ENCODE measurements around the gene NDST1.

The NDST1 gene

DNA sequence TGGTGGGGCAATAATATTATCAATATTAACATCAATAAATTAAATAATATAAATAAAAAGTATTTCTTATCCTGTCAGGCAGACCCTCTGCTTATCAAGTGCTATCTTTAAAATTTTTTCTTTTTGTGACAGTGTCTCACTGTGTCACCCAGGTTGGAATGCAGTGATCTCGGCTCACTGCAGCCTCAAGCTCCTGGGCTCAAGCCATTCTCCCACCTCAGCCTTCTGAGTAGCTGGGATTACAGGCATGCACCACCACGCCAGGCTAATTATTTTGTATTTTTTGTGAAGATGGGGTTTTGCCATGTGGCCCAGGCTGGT is 53.2 kb downstream of the NDST1 start:
- Histone ChIP-seq H3K27ac (ENCODE audit: low read length) (no peak overlapping the region), H3K9ac (ENCODE audit: low read depth, low read length) (no peak overlapping the region), H3K27me3 (ENCODE audit: insufficient read depth, low read length, poor library complexity) (no peaks in the 10 kb centered on the region), H3K36me3 (ENCODE audit: insufficient read depth, low read length) (no peaks in the 10 kb centered on the region), H3K4me2 (ENCODE audit: insufficient read depth, low read length) (no peak overlapping the region), H3K4me1 (ENCODE audit: insufficient read depth, low read length) (no peaks in the 10 kb centered on the region), H3K79me2 (ENCODE audit: insufficient read depth, low read length) (no peaks in the 10 kb centered on the region), H4K20me1 (ENCODE audit: insufficient read depth, low read length) (no peaks in the 10 kb centered on the region), H3K4me3 (ENCODE audit: low read depth in 1 of 2, low read length in 2 of 2) (no peak overlapping the region), H3K9me3 (ENCODE audit: insufficient read depth, low read length, severe bottlenecking) (no peaks in the 10 kb centered on the region), H2AFZ (ENCODE audit: low read depth, low read length) (no peak overlapping the region)
- no peak for TF ChIP-seq EZH2 (IDR thresholded peaks at IDR 0.05; ENCODE audit: borderline replicate concordance, low read depth, low read length, severe bottlenecking)
- TF ChIP-seq, protein P1, sequence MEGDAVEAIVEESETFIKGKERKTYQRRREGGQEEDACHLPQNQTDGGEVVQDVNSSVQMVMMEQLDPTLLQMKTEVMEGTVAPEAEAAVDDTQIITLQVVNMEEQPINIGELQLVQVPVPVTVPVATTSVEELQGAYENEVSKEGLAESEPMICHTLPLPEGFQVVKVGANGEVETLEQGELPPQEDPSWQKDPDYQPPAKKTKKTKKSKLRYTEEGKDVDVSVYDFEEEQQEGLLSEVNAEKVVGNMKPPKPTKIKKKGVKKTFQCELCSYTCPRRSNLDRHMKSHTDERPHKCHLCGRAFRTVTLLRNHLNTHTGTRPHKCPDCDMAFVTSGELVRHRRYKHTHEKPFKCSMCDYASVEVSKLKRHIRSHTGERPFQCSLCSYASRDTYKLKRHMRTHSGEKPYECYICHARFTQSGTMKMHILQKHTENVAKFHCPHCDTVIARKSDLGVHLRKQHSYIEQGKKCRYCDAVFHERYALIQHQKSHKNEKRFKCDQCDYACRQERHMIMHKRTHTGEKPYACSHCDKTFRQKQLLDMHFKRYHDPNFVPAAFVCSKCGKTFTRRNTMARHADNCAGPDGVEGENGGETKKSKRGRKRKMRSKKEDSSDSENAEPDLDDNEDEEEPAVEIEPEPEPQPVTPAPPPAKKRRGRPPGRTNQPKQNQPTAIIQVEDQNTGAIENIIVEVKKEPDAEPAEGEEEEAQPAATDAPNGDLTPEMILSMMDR (IDR thresholded peaks at IDR 0.05; ENCODE audit: borderline replicate concordance, extremely low read depth, low read length, poor library complexity, severe bottlenecking): no peak
- ATAC-seq (ENCODE audit: insufficient read depth, low read depth): peak; percentile 44; the same call in 2 of the 3 replicates
- no peak for DNase-seq

DNA sequence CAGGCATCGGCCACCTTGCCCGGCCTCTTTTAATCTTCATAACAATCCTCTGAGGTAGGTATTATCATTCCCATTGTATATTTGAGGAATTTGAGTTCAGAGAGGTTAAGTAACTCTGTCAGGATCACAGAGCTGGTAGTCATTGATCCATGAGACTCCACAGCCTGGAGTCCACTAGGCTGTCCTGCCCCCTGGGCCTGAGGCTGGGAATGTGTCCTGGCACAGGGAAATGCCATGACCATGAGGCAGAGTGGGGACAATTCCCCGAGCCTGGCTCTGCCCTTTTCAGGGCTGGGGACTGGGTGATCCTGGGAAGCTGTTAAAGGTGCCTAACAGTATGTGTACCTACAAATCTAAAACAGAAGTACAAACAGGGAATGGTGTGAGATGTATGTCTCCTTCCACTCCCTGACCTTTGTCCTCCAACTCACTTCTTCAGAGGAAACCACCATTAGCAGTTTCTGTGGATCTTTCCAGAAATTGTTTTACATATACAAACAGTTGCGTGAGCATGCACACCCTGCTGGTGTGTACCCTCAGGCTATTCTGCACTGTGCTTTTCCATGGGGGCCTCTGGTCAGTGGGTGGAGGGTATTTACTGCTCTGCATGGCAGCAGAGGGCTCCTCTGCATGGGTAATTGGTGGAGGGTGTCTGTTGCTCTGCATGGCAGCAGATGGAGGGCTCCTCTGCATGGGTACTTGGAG is 53.8 kb downstream of the NDST1 start:
- DNase-seq: no peak
- no peak for ATAC-seq (ENCODE audit: insufficient read depth, low read depth)
- H3K9ac ChIP-seq (ENCODE audit: low read depth, low read length): no peak overlapping the region
- H3K27me3 ChIP-seq (ENCODE audit: insufficient read depth, low read length, poor library complexity): no peaks in the 10 kb centered on the region
- no peaks in the 10 kb centered on the region for H3K4me1 ChIP-seq (ENCODE audit: insufficient read depth, low read length)
- no peak overlapping the region for H3K4me2 ChIP-seq (ENCODE audit: insufficient read depth, low read length)
- no peak for TF ChIP-seq EZH2 (IDR thresholded peaks at IDR 0.05; ENCODE audit: borderline replicate concordance, low read depth, low read length, severe bottlenecking)
- TF ChIP-seq, protein P1 (IDR thresholded peaks at IDR 0.05; ENCODE audit: borderline replicate concordance, extremely low read depth, low read length, poor library complexity, severe bottlenecking): no peak
- no peaks in the 10 kb centered on the region for H3K36me3 ChIP-seq (ENCODE audit: insufficient read depth, low read length)
- H3K4me3 ChIP-seq (ENCODE audit: low read depth in 1 of 2, low read length in 2 of 2): no peak overlapping the region
- H3K9me3 ChIP-seq (ENCODE audit: insufficient read depth, low read length, severe bottlenecking): no peaks in the 10 kb centered on the region
- H3K79me2 ChIP-seq (ENCODE audit: insufficient read depth, low read length): no peaks in the 10 kb centered on the region
- no peaks in the 10 kb centered on the region for H4K20me1 ChIP-seq (ENCODE audit: insufficient read depth, low read length)
- H2AFZ ChIP-seq (ENCODE audit: low read depth, low read length): no peak overlapping the region
- H3K27ac ChIP-seq (ENCODE audit: low read length): no peak overlapping the region

DNA sequence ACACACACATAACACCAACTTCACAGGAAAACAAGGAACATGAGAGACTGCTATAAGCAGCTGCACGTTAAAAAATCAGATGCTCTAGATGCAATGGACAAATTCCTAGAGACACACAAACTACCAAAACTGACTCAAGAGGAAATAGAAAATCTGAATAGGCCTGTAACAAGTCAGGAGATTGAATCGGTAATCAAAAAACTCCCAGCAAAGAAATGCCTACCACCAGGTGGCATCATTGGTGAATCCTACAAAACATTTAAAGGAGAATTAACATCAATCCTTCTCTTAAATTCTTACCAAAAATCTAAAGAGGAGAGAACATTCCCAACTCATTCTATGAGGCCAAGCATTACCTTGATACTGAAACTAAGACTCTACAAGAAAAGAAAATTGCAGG is 54.9 kb downstream of the NDST1 start:
- TF ChIP-seq, protein P1 (IDR thresholded peaks at IDR 0.05; ENCODE audit: borderline replicate concordance, extremely low read depth, low read length, poor library complexity, severe bottlenecking): peak; percentile 68
- TF ChIP-seq EZH2 (IDR thresholded peaks at IDR 0.05; ENCODE audit: borderline replicate concordance, low read depth, low read length, severe bottlenecking): no peak
- Histone ChIP-seq H2AFZ (ENCODE audit: low read depth, low read length) (no peak overlapping the region), H3K9me3 (ENCODE audit: insufficient read depth, low read length, severe bottlenecking) (no peaks in the 10 kb centered on the region), H3K79me2 (ENCODE audit: insufficient read depth, low read length) (no peaks in the 10 kb centered on the region), H3K4me1 (ENCODE audit: insufficient read depth, low read length) (no peaks in the 10 kb centered on the region), H3K9ac (ENCODE audit: low read depth, low read length) (no peak overlapping the region), H3K27ac (ENCODE audit: low read length) (no peak overlapping the region), H3K4me2 (ENCODE audit: insufficient read depth, low read length) (no peak overlapping the region), H4K20me1 (ENCODE audit: insufficient read depth, low read length) (no peaks in the 10 kb centered on the region), H3K4me3 (ENCODE audit: low read depth in 1 of 2, low read length in 2 of 2) (no peak overlapping the region), H3K27me3 (ENCODE audit: insufficient read depth, low read length, poor library complexity) (no peaks in the 10 kb centered on the region), H3K36me3 (ENCODE audit: insufficient read depth, low read length) (no peaks in the 10 kb centered on the region)
- ATAC-seq (ENCODE audit: insufficient read depth, low read depth) (no peak), DNase-seq (peak; percentile 24)
